GM21381 (cell line): ENCODE measurements around the gene LARGE1.

Experiments used
- ATAC-seq: cut with Tn5 transposase; IDR thresholded peaks from one replicate; pipeline ENCODE4 v1.9.1; 2021; ENCODE audit warnings: mild to moderate bottlenecking, moderate library complexity; ENCODE audit not compliant: unreplicated experiment

LARGE1 gene

GRCh38 chr22:33605666-33606065 lies 314.6 kb downstream of the LARGE1 start:
- no peak for ATAC-seq

- ATAC-seq = no peak
Observed at GRCh38 chr22:33605221-33605620, 315.1 kb downstream of the LARGE1 start.

GRCh38 chr22:33601062-33601461 lies 319.2 kb downstream of the LARGE1 start:
- no peak for ATAC-seq

DNA sequence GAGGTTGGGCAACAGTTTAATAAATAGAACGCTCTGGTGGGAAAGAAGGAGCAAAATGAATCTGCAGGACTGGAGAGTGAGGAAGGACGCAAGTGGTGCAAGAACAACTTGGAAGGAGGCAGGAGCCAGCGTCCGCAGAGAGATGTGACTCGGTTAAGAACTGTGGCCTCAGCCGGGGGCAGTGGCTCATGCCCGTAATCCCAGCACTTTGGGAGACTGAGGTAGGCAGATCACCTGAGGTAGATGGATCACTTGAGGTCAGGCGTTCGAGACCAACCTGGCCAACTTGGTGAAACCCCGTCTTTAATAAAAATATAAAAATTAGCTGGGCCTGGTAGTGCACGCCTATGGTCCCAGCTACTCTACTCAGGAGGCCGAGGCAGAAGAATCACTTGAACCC lies 319.7 kb downstream of the LARGE1 start:
- no peak for ATAC-seq

DNA sequence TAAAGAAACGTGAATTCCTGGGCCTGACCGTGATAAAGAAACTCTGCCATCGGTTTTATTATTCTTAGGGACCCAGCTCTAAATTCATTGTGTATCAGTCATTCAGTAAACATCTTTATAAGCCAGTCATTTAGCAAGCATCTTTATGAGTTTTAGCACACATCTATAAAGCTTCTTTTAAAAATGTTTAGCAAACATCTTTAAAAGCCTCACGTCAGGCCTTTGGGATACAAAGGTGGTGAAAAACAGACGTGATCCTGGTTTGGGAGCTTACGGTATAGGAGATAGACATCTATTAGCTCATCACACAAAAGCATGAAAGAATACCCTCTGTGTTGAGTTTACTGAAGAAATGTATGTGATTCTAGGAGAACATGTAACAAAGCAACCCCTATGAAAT lies 320.2 kb downstream of the LARGE1 start:
- no peak for ATAC-seq

- ATAC-seq = no peak
Observed at GRCh38 chr22:33599596-33599995, 320.7 kb downstream of the LARGE1 start.

DNA sequence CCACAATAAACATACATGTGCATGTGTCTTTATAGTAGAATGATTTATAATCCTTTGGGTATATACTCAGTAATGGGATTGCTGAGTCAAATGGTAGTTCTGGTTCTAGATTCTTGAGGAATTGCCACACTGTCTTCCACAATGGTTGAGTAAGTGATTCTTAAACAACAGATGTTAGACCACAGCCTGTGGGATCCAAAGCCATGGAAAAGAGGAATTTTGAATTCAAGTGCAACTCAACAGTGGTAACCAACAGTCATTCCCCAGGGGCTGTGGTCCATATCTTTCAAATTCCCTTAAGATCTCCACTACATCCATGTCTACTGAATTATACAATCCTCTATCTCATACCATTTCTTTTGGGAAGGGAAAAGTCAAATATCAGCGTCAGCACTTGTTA lies 321.5 kb downstream of the LARGE1 start:
- no peak for ATAC-seq

DNA sequence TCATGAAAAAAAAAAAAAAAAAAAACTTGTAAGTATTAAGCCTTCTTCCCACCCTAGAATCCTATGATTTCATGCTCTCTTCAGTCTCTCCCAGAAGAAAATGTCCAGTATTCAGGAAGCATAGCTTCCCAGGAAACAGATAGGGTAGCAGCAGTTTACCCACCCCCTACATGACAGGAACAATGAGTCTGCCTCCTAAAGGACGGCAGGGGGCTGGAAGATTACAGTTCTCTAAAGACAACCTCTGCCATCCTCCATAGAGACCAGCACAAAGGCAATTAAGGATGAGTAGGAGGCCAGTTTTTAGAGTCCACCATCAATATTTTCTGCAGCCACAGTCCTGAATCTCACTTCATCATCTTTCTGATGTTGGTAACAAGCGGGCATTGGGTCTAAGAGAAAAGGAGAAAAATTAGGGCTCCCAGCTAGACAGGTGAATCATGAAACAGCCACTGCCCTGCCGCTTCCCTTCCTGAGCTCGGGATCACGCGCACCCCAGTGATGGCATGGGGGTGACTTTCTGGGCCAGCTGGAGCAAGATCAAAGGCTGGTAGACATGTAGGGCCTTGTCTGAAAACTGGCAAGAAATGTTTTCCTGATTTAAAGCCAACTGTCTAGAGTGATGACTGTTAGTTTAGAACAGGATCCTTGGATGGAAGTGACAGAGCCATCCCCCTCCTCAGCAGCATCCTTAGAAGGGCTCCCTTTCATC lies 322.8 kb downstream of the LARGE1 start:
- ATAC-seq = no peak

DNA sequence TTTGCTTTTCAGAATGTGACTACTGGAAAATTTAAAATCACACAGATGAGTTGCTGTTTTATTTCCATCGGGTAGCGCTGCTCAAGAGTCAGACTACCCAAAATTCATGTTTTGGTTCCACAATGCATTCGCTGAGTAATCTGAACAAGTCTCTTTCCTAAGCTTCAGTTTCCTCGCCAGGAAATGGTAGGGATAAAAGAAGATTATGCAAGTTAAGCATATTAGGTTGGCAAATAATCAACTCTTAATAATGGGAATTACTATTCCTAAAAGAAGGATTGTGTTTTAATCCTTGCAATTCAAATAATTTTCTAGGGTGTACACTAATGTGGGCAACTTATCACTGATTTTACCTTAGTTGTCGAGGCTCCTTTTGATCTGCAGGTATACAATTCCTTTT lies 326.5 kb downstream of the LARGE1 start:
- no peak for ATAC-seq

DNA sequence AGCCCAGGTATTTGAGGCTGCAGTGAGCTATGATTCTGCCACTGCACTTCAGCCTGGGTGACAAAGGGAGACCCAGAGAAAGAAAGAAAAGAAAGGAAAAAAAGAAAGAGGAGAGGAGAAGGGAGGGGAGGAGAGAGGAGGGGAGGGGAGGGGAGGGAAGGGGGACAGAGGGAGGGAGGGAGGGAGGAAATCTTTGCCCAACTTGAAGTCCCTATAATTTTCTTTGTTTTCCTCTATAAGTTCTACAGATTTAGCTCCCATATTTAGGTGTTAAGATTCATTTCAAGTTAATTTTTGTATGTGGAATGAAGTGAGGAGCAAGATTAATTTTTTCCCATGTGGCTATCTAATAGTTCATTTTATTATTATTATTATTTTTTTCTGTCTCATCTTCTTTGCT lies 328.3 kb downstream of the LARGE1 start:
- no peak for ATAC-seq

- ATAC-seq = no peak
Observed at GRCh38 chr22:33589297-33589696, 331.0 kb downstream of the LARGE1 start.

GRCh38 chr22:33588860-33589259 lies 331.4 kb downstream of the LARGE1 start:
- no peak for ATAC-seq

DNA sequence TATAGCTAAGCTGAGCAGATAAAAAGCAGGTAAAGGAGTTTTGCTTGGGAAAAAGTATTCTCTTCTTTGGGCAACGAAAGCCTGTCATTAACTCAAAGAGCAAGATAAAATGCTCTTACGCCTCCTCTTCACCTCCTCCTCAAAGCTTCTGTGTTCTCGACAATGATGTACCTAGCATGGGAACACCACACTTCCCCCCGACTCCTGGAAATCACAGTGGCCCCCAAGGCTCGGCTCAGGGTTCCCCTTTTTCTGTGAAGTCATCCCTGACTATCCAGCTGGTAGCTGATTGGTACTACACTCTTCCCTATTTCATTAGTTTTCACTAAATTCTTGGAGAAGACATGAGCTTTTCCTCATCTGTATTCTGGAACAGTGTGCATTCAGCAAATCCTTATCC lies 336.1 kb downstream of the LARGE1 start:
- no peak for ATAC-seq

GRCh38 chr22:33582822-33583400 lies 337.4 kb downstream of the LARGE1 start:
- ATAC-seq = no peak

DNA sequence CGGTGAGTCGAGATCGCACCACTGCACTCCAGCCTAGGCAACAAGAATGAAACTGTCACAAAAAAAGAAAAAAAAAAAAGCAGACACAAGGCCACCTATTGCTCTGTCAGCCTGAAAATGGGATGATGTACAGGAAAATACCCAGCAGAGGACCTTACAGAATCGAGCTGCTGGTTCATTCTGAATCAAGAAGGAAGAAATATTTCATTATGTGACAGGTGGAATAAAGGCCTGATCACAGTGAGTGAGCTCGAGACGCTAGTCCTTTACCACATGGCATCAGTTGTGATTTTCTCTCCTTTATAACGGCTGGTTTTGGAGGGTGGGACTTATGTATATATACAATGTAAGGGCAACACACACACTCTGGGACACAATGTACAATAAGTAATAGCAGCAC lies 340.0 kb downstream of the LARGE1 start:
- ATAC-seq = no peak

DNA sequence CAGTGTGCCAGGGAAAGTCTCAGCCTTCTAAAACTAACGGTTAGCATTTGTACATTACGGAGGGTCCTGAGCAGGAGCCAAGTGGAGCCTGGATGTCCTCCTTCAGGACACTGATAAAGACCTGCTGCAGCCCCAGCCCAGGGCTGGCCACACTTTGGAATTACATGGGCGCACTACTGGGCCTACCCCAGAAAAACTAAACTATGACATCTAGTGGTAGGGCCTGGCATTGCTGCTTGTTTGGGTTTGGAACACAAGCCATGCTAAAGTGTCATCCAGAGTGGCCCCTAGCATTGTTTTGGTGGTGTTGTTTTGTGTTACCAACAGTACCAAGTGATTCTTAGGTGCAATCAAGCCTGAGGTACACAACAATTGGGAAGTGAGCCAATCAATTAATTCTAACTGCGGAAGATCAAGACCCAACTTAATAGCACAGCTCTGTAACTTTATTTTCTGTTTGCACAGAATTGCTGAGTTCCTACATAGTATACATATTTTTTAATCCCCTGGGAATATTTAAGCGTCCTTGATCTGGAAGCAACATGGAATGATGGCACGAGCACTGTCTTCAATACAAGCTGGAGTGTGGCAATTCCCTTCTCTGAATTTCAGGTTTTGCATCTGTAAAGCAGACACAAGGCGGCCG lies 340.7 kb downstream of the LARGE1 start:
- no peak for ATAC-seq

DNA sequence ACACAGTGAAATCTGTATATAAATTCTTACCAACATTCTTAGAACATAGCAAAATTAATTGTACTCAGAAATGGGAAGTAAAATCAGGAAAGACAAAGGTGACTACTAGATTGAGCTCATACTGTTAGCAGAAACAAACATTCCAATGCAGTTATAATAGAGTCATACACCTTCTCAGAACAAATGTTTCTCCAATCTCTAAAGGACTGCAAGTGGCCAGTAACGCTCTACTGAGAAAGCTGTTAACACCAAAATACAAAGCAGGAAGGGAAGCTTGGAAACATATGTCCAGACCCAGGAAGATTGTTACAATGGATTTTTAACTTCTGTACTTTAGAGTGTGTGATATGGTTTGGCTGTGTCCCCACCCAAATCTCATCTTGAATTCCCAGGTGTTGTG lies 341.5 kb downstream of the LARGE1 start:
- no peak for ATAC-seq

DNA sequence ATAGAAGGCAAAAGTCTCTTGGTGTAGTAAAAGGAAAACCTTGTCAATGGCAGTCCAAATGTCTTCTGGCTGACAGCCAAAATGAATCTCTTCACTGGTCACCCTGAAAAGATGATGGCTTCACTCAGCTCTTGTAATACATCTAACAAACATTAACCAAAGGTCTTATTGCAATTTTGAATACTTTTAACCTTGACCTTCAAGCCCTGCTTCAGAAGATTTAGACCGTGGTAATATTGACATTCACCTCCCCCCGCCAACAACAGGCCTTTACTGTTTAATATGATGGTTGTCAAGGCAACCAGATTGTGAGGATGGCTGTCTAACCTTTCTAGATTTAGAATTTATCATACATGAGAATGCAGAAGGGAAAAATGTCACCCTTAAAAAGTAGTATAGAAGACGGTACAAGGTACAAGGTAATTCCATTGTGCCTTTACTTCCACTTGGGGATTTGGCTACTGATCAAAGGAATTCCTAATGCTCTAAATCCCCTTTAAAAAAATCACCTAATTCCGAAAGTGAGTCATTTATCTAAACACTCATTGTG lies 342.3 kb downstream of the LARGE1 start:
- no peak for ATAC-seq

GRCh38 chr22:33576205-33576604 lies 344.1 kb downstream of the LARGE1 start:
- no peak for ATAC-seq

DNA sequence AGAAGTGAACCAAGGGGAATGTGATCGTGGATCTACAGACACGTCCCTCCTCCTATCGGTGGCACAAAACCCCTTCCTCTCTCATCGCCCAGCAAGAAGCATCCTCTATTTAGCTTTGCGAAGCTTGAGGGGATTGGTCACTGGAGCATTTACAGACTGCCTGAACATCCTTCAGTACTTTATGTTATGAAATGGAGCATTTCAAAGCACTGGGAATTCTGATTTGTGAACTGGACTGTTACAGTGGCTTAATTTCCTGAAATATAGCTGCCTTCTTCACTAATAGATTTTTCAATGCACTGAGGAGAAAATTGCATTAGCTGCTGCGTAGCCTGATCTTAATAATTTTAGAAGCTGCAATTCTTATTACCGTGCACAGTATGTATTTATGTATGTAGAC lies 344.5 kb downstream of the LARGE1 start:
- ATAC-seq = no peak

DNA sequence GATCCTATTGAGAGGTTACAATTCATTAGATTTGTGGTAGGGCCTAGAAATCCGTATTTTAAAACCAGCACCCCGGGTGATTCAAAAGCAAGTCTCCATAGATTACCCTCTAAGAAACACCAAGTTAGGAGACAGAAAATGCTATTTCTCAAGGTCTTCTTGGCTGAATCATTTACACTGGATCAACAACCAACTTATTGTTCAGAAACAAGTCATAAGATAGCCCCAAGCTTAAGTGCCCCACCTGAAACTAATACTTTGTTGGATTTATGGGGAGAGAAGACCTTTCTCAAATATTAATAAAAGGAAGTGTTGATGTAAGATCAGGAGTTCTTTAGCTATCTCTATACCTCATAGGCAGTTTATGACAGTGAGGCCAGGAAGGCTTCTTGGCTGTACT lies 345.2 kb downstream of the LARGE1 start:
- no peak for ATAC-seq

DNA sequence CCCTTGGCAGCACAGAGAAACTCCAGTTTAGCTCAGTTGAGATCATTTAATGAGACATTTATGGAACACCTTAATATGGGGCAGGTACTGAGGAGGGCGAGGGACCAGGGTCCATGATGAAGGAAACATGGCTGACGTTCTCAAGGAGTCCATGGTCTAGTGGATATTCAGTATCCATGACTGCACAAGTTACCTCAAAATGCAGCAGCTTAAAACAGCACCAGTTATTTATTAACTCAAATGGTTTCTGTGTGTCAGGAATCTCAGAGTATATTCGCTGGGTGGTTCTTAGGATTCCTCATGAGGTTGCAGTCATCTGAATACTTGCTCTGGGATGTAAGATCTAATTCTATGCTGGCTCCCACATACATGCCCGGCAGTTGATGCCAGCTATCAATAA lies 346.8 kb downstream of the LARGE1 start:
- ATAC-seq = no peak
